Sigmoid colon (tissue), 7 donors: ENCODE results near the gene DDO. TPM values are rescaled to one million over a fixed set of nuclear protein-coding genes. Genes with fewer than 3 reads are reported as not detected.
A peak's percentile ranks its signal among the peaks of the same experiment; 100 is the strongest.

ENCODE experiments used
- DNase-seq: peaks from one replicate; pipeline ENCODE4 v3.0.0-alpha.2; 2019
- H3K27ac ChIP-seq, 4 donors: fragments of 200-600 bp; sonication (generic); one replicate each; pipeline ENCODE4 v1.5.1; 2016 to 2019; ENCODE audit warnings: mild to moderate bottlenecking in 1 of 4
- H3K27me3 ChIP-seq, 3 donors: fragments of 200-600 bp; sonication (generic); one replicate each; pipeline ENCODE4 v1.5.1; 2019; ENCODE audit warnings: mild to moderate bottlenecking in 1 of 3
- H3K36me3 ChIP-seq, 4 donors: fragments of 200-600 bp; sonication (generic); one replicate each; pipeline ENCODE4 v1.5.1; 2016 to 2019
- H3K4me1 ChIP-seq, 4 donors: fragments of 200-600 bp; sonication (generic); one replicate each; pipeline ENCODE4 v1.5.1; 2017 to 2019
- H3K4me3 ChIP-seq, 4 donors: fragments of 200-600 bp; sonication (generic); one replicate each; pipeline ENCODE4 v1.5.1; 2017 to 2019; ENCODE audit warnings: mild to moderate bottlenecking in 2 of 4, moderate library complexity in 1 of 4
- H3K9me3 ChIP-seq, 4 donors: fragments of 200-600 bp in 3 of 4; sonication (generic) in 3 of 4; one replicate each; pipeline versions ENCODE4 v1.5.1 to v1.6.1; 2013 to 2019
- EP300 ChIP-seq, 4 donors: sonication (generic); formaldehyde crosslinking; IDR thresholded peaks; one replicate each; pipeline ENCODE4 v1.6.1; 2017; ENCODE audit warnings: antibody characterized with exemption in 4 of 4
- POLR2A ChIP-seq, 2 donors: fragments of 450-650 bp; IDR thresholded peaks; one replicate each; pipeline ENCODE4 v1.6.1; 2016; ENCODE audit warnings: antibody characterized with exemption in 2 of 2, mild to moderate bottlenecking in 2 of 2, moderate library complexity in 2 of 2
- POLR2AphosphoS5 ChIP-seq, 4 donors: sonication (generic); formaldehyde crosslinking; IDR thresholded peaks; one replicate each; pipeline ENCODE4 v1.6.1; 2017; ENCODE audit warnings: antibody characterized with exemption in 4 of 4
- WGBS, 2 donors: extraction: QIAGEN DNeasy Blood & Tissue Kit; methylation state at CpG; one replicate each; pipeline ENCODE4 v1.1.7; 2013; 5-methylcytosine and 5-hydroxymethylcytosine counted together
- intact Hi-C: fragments of 100-400 bp; cut with DNase I; formaldehyde crosslinking; loops from one replicate; pipeline ENCODE4 v1.15.1; 2023
- polyA plus RNA-seq, 3 donors: library from polyadenylated mRNA; stranded (reverse); fragments of 200-250 nt; gene quantifications; one replicate each; pipeline ENCODE4 v1.2.3, GENCODE V29; 2013
- total RNA-seq, 4 donors: library from RNA; depleted of rRNA; stranded (reverse); fragments of >200 nt; gene quantifications; one replicate each; pipeline ENCODE4 v1.1.0, GENCODE V29; 2016
- TF ChIP-seq, protein P1 (sequence below), 4 experiments: fragments of 450-650 bp in 3 of 4; fragments of 200-600 bp in 1 of 4; IDR thresholded peaks; one replicate each; pipeline ENCODE4 v1.5.1; 2016 to 2019; ENCODE audit warnings: antibody characterized with exemption in 4 of 4, mild to moderate bottlenecking in 3 of 4, moderate library complexity in 2 of 4
- donor health status: healthy with polysubstance abuse.
- donor health status: Bipolar disorder and iron deficiency.
- donor health status: healthy.

DDO gene
- total and polyA plus RNA-seq, 7 donors, result 0.96 to 3.6 (median 2.2) TPM

DNA sequence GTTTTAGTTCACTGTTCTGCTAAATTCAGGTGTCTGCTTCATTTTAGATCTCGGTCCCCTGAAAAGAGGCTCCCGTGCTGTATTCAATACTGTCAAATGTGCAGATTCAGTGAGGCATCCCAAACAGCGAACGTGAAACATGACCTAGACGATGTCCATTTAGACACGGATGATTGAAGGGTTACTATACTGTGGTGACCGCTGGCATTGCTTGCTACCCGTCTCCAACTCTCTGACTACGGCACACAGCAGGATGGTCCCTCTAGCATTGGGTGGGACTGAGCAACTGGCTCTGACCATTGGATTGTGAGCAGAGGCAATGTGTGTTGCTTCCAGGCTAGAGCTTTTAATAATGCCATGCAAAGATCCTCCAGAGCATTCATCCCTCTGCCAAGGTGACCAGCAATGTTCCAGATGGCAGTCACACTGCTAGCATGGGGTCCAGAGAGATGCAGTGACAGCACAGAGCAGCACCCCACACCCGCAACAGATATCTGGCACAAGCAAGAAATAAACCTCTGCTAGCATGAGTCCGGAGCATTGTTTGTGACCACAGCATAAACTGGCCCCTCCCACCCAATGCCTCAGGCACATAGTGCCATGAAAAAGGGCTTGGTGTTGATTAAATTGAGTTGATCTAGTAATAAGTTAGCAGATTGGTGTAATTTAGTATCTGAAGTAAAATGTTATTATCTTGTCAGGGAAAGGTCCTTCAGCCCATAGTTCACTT is 66.2 kb downstream of the DDO start:
- intact Hi-C loops, result no loop called here

GRCh38 chr6:110345025-110345424 is 70.3 kb downstream of the DDO start:
- peak overlapping the region in 2 of 4 donors; percentile 43 to 98 for H3K27ac ChIP-seq
- WGBS, 2 donors, result 68 to 85% methylated on average over 4 of the region's 4 CpGs

More for the DNA sequence above, 66.2 kb downstream of the DDO start:
- no peak for TF ChIP-seq POLR2AphosphoS5 (IDR thresholded peaks at IDR 0.05)
- no peak for TF ChIP-seq POLR2A (IDR thresholded peaks at IDR 0.05)
- no peak for DNase-seq
- Histone ChIP-seq H3K4me3 (no peak overlapping the region), H3K4me1 (peaks cover 0 to 98% (median 60%) of the 10 kb centered on the region in 4 donors), H3K27me3 (no peaks in the 10 kb centered on the region), H3K9me3 (no peaks in the 10 kb centered on the region), H3K36me3 (no peaks in the 10 kb centered on the region), H3K27ac (peak overlapping the region; percentile 93 to 98 (median 95))
- WGBS, 2 donors, result 87 to 91% methylated on average over 11 of the region's 11 CpGs

DNA sequence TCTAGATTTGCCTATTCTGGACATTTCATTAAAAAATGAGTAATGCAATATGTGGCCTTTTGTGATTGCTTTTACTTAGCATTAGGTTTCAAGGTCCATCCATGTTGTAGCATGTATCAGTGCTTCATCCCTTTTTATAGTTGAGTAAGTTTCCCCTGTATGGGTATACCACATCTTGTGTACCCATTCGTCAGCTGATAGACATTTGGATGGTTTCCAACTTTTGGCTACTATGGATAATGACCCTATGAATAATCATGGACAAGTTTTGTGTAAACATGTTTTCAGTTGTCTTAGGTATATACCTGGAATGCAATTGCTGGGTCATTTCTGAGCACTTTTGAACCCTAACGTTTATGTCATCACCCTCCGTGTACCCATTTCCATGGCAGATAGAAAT is 72.6 kb downstream of the DDO start:
- TF ChIP-seq EP300 (IDR thresholded peaks at IDR 0.05) (no peak), POLR2A (IDR thresholded peaks at IDR 0.05) (no peak), POLR2AphosphoS5 (IDR thresholded peaks at IDR 0.05) (no peak)
- TF ChIP-seq, protein P1, sequence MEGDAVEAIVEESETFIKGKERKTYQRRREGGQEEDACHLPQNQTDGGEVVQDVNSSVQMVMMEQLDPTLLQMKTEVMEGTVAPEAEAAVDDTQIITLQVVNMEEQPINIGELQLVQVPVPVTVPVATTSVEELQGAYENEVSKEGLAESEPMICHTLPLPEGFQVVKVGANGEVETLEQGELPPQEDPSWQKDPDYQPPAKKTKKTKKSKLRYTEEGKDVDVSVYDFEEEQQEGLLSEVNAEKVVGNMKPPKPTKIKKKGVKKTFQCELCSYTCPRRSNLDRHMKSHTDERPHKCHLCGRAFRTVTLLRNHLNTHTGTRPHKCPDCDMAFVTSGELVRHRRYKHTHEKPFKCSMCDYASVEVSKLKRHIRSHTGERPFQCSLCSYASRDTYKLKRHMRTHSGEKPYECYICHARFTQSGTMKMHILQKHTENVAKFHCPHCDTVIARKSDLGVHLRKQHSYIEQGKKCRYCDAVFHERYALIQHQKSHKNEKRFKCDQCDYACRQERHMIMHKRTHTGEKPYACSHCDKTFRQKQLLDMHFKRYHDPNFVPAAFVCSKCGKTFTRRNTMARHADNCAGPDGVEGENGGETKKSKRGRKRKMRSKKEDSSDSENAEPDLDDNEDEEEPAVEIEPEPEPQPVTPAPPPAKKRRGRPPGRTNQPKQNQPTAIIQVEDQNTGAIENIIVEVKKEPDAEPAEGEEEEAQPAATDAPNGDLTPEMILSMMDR (IDR thresholded peaks at IDR 0.05), result no peak
- no peak for DNase-seq
- intact Hi-C loops, result no loop called here
- Histone ChIP-seq H3K36me3 (no peaks in the 10 kb centered on the region), H3K4me3 (no peak overlapping the region), H3K27ac (peak overlapping the region in 3 of 4 donors; percentile 67 to 98 (median 68)), H3K4me1 (peaks cover 0 to 99% (median 60%) of the 10 kb centered on the region in 4 donors), H3K27me3 (no peaks in the 10 kb centered on the region), H3K9me3 (no peaks in the 10 kb centered on the region)
- 87 to 94% methylated on average over 3 of the region's 3 CpGs for WGBS, 2 donors

More at GRCh38 chr6:110345025-110345424, 70.3 kb downstream of the DDO start:
- no peaks in the 10 kb centered on the region for H3K9me3 ChIP-seq
- intact Hi-C loops, result no loop called here
- H3K36me3 ChIP-seq, result no peaks in the 10 kb centered on the region
- H3K4me1 ChIP-seq, result peaks cover 0 to 99% (median 61%) of the 10 kb centered on the region in 4 donors
- no peak overlapping the region for H3K4me3 ChIP-seq
- TF ChIP-seq, protein P1 (IDR thresholded peaks at IDR 0.05), result no peak
- TF ChIP-seq POLR2A (IDR thresholded peaks at IDR 0.05), result no peak
- TF ChIP-seq POLR2AphosphoS5 (IDR thresholded peaks at IDR 0.05), result no peak
- TF ChIP-seq EP300 (IDR thresholded peaks at IDR 0.05), result no peak
- DNase-seq, result no peak
- H3K27me3 ChIP-seq, result no peaks in the 10 kb centered on the region

Other genes with a start within 250 kb of the DDO start
- 10 to 100 TPM; 10.2 to 34.9 (median 19.5) TPM for gene WASF1, start 235.9 kb downstream of the DDO start, total RNA-seq
- 1 to 10 TPM in 2 of 3 donors, under 1 TPM in 1; 0.92 to 3.9 (median 3.0) TPM for gene WASF1, start 235.9 kb downstream of the DDO start, polyA plus RNA-seq
- gene CDC40, start 235.1 kb downstream of the DDO start, total RNA-seq, result 10 to 100 TPM; 14.5 to 23.9 (median 19.9) TPM
- gene CDC40, start 235.1 kb downstream of the DDO start, polyA plus RNA-seq, result 10 to 100 TPM; 11.4 to 12.0 (median 11.5) TPM
- 10 to 100 TPM; 24.4 to 41.3 (median 39.9) TPM for gene METTL24, start 57.2 kb downstream of the DDO start, total RNA-seq
- under 1 TPM in 1 of 3 donors, not detected in 2; 0.76 TPM for gene METTL24, start 57.2 kb downstream of the DDO start, polyA plus RNA-seq
- gene SLC22A16, start 61.0 kb upstream of the DDO start, total RNA-seq, result under 1 TPM in 2 of 4 donors, not detected in 2; 0.14 to 0.36 TPM
- gene SLC22A16, start 61.0 kb upstream of the DDO start, polyA plus RNA-seq, result under 1 TPM in 1 of 3 donors, not detected in 2; 0.20 TPM